Stimulated activated CD4-positive, alpha-beta T cell treated with anti-CD3 and anti-CD28 coated beads, Interleukin-12 subunit alpha, Interleukin-12 subunit beta, amount 100 ng/mL, for 24 hours (primary cell): ENCODE results near the gene RMI1.
"Not testable (repeated sequence)": the region's sequence is repeated elsewhere in the genome, so short reads cannot be mapped to it uniquely, and the experiment has no call there.

ENCODE experiments used
- DNase-seq, 2 experiments: peaks; one replicate each; pipeline ENCODE4 v3.0.0-alpha.2; 2020; ENCODE audit warnings: low read depth in 2 of 2

The RMI1 gene

GRCh38 chr9:84003246-84003645, 22.6 kb downstream of the RMI1 start:
- DNase-seq = no peak

DNA sequence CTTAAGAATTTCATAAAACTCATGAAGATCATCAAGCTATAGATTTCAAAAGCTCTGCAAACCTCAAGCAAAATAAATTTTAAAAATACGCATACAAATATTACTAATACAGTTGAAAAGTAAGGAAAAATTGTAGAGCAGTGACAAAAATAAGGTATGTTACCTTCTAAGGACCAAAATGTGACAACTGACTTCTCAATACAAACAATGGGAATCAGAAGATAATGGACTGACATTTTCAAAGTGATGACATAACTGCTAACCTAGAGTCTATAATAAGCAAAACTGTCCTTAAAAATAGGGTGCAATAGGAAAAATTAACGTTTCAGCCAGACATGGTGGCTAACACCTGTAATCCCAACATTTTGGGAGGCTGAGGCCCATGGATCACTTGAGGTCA, 27.1 kb downstream of the RMI1 start:
- no peak for DNase-seq

DNA sequence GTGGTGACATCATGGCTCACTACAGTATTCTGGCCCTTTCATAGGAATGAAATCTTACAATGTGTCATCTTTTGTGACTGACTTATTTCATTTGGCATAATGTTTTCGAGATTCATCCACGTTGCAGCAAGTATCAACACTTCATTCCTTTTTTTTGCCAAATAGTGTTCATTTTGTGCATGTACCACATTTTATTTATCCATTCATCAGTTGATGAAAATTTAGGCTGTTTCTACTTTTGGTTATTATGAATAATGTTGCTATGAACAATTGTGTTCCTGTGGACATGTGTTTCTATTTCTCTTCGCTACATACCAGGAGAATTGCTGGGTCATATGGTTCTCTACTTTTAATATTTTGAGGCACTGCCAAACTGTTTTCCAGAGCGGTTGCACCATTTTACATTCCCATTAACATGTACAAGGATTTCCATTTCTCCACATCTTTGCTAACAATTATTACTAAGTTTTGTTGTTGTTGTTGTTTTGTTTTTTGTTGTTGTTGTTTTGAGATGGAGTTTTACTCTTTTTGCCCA, 43.5 kb downstream of the RMI1 start:
- no peak for DNase-seq

- DNase-seq = no peak
These were observed 46.6 kb downstream of the RMI1 start for GRCh38 chr9:84027201-84027600.

DNA sequence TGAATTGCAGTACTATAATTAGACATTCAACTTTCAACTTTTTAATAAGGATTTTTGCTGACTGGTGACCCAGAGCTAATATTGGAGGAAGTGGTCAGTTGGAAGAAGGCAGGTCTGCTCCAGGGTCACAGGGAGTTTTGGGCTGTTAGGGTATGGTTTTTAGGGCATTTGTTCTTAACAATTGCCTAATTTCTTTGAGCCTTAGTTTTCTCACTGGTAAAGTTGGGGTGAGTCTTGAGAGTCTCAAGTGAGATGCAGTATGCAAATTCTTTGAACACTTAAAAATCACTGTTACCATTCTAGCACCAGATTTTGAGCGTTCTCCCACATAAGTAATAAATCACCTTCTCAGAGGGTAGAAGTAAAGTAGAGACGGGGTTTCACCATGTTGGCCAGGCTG, 50.9 kb downstream of the RMI1 start:
- no peak for DNase-seq

DNA sequence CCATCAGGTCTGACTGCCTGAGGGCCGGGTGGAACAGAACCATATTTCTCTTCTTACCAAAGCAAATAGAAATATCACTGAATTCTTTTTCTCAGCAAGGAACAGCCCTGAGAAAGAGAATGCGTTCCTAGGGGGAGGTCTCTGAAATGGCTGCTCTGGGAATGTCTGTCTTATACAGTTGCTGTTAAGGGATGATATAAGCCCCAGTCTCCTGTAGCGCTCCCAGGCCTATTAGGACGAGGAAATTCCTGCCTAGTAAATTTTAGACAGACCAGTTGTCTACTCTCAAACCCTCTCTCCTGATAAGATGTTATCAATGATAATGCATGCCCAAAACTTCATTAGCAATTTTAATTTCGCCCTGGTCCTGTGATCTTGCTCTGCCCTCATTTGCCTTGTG, 61.3 kb downstream of the RMI1 start:
- not testable (repeated sequence) for DNase-seq

DNA sequence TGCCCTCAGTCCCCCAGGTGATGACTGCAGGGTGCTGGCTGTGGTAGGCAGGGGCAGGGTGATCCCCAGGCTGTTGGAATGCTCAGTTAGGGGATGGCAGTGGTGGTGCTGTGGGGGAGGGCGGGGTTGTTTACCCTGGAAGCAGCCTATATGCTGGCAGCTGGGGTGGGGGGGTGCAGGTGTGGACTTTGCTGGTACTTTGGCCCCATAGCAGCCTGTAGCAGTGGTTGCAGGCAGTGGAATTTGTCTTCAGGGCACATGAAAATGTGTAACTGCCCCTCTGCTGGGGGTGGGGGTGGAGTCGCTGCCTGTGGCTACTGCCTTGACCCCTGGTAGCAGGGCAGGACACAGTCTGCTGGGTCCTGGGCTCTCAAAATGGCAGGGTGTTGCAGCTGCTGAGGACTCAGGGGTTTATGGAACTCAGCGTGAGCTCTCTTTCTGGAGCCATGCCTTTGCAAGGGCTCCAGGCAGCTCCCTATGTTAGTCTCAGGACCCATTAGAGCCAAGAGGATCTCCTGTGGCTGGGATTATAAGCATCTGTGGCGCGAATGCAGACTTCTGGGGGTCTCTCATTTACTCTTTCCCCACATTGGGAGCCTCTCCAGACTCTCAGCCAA, 65.0 kb downstream of the RMI1 start:
- DNase-seq = no peak
